Measurements from ENCODE around the gene MYO6.

- no peak for TF ChIP-seq CTCF (IDR thresholded peaks at IDR 0.05; ENCODE audit: borderline replicate concordance, extremely low read depth, low read length, poor library complexity, severe bottlenecking)
- TF ChIP-seq EZH2 (IDR thresholded peaks at IDR 0.05; ENCODE audit: borderline replicate concordance, low read depth, low read length, severe bottlenecking): no peak
Measured at GRCh38 chr6:75922226-75922625, 173.2 kb downstream of the MYO6 start.
